Inferior parietal cortex (tissue), 1 donor: ENCODE measurements around the gene SORL1.

Experiments used
- DNase-seq: peaks from one replicate; pipeline ENCODE4 v3.0.0-alpha.2; 2016; ENCODE audit errors: extremely low spot score

The SORL1 gene

DNA sequence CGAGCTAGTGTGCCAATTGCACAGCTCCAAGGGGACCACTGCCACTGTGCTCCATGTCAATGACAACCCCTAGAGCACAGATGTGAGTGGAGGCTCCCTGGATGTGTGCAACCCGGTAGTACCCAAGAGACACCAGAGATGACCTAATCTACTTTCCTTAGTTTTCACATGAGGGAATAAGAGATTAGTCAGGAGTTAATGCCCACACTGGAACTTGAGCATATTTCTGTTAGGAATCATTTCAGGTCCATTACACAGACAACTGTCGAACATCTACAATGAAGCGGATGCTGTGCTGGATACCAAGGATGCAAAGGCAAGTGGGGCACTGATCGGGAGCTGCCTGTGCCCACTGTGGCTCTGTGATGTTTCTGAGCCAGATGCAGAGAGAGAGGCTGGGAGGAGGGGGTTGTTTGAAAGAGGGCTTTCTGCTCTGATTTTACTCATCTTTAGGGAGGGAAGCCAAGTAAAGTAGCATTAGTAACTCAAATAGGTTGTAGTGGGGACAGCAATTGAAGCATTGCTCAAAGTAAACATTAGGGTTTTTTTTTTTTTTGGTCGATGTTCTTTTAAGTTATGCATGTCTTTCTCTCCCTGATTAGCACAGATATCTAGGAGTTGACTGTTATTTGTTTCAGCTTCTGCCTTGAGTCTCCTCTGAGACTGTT, 83.1 kb downstream of the SORL1 start:
- no peak for DNase-seq

DNA sequence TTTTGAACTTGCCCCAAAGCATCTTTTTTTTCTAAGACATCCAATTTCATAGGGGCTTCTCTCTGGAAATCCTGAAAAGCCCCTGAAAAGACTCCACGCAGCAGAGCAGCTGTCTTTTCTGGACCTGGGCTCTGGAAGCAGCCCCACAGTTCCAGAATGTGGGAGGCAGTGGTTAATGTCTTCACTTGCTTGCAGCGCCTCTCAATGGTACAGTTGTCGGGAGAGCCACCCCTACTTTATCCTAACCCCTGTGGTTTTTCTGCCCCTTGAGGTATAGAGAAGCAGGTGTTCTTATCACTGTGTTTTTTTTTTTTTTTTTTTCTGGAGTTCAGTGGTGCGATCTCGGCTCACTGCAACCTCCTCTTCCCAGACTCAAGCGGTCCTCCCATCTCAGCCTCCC, 84.0 kb downstream of the SORL1 start:
- DNase-seq = no peak

DNA sequence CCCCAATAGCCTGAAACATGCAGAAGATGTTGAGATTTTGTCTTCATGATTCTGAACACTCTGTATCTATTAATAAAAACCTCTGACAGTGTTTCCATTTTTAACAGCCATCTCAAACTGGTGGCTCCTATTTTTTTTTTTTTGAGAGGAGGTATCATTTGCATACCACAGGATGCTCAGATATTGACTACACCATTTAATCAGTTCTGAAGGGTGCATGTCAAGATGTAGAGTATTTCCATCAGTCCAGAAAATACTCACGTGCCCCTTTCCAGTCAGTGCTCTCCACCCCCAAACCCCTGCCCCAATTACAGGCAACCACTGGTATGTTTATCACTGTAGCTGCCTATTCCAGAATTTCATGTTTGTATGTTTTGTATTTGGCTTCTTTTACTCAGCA, 85.9 kb downstream of the SORL1 start:
- DNase-seq = no peak

DNA sequence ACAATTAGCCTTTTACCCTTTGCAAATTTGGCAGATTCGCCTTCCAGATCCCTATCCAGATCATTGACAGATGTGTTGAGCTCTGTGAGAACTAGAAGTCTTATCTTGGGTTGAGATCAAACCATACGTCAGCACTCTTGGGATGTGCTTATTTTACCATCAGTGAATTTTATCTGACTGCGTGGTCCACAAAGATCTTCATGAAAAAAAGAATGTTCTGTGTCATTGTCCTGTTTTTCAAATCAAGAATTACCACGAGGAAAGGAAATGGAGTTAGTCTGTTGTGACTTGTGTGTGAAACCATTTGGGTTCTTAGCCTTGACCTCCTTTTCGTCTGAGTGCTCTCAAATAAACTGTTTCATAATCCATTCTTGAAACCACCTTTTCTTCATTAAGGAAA, 86.9 kb downstream of the SORL1 start:
- no peak for DNase-seq

DNA sequence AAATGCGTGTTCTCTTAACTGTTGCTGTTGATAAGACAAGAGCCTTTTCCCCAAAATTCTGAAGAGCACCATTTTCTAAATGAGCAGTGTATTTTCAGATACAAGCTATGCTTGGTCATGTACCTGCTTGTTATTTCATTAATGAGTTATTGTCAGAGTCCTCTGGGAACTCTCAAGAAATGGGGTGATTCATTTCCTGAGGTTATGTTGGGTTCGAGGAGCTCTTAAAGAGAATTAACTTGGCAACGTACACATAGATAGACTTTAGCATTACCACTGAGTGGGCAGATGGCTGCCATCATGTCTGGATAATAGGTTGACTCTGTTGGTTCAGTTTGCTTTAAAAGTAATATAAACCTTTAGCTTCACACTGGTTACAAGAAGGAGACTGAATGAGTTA, 88.5 kb downstream of the SORL1 start:
- DNase-seq = no peak

GRCh38 chr11:121543836-121544380, 91.8 kb downstream of the SORL1 start:
- DNase-seq = no peak

- DNase-seq = no peak
Observed at GRCh38 chr11:121544956-121545355, 92.8 kb downstream of the SORL1 start.

DNA sequence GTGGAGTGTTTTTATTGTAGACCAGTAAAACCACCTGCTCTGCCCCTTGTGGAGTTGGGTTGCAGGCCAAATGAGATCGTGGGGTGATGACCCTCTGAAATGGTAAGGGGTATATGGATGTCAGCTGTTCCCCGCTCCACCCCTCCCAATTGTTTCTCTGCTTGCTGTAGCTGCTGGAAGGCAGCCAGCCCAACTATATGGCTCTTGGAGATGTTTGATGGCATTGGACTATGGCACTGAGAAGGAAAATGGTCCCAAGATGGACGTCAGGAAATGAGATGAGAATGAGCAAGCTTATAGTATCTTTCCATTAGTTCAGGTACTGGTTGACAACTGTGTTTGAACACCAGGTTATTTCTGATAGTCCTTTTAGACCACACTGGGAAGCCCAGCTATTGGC, 95.5 kb downstream of the SORL1 start:
- DNase-seq = no peak

DNA sequence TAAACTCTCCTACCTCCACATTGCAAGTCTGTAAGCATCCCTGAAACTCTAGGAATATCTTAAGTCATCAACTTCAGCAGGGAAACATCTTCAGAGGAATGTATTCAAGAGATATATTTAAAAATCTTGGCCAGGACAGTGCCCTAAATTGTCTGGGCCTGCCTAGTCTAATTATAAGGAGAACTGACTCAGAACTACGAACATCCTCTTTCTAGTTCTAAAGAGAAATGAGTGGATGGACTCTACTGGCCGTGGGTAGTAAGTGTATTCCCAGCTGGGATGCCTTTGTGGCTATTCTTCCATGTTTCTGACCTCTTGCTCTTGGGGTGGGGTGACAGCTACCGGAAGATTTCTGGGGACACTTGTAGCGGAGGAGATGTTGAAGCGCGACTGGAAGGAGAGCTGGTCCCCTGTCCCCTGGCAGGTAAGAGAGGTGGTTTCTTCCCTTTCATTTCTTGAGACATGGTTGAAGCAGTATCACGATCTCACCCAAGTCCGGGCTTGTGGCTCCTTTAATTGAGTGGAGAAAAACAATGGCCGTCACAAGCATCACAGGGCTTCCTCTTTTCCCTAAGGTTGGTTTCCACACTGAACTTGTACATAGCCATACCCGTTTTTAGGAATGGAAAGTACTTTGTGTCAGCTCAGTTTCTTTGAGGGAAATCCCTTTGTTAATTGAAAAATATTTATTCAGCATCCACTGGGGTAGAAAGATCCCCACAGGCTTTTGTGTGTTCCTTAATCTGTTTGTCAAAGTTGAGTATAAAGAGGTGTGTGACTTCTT, 98.3 kb downstream of the SORL1 start:
- DNase-seq = no peak

GRCh38 chr11:121551463-121551862, 99.3 kb downstream of the SORL1 start:
- no peak for DNase-seq

DNA sequence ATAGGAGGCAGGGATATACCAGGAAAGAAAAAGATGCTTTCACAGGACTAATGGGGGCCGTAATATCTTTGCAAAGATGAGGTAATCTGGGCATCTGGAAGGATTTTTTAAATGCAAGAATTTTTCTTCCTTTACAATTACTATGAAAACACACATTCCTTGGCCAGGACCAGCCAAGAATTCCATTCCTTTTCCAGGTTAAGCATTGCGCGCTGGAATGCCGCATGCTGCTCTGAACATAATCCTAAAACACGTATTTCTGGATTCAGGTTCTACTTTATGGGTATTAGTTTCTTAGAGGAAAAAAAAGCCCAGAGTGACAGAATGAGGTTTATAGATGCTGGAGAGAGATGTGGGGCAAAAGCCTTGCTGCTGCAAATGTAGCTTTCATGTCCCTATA, 100.0 kb downstream of the SORL1 start:
- DNase-seq = no peak

- DNase-seq = no peak
Observed at GRCh38 chr11:121552644-121553043, 100.5 kb downstream of the SORL1 start.

DNA sequence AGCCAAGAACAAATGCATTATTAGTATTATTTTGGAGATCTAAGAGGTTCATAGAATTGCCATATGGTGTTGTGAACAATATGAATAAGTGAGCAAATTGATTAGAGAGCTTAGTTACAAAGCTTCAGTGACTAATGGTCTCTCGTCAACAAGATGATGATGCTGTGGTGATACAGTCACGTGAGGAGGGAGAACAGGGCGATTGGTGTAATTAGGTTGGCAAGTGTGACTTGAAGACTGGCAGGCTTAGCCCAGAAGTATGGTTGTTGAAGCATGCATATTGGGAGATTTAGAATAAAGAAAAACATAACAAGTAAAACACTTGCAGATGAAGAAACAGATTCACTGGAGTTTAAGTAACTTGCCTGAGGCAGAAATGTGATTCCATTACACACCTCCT, 101.3 kb downstream of the SORL1 start:
- DNase-seq = no peak

- DNase-seq = no peak
Observed at GRCh38 chr11:121553806-121554205, 101.7 kb downstream of the SORL1 start.

- DNase-seq = no peak
Observed at GRCh38 chr11:121554552-121554951, 102.4 kb downstream of the SORL1 start.

DNA sequence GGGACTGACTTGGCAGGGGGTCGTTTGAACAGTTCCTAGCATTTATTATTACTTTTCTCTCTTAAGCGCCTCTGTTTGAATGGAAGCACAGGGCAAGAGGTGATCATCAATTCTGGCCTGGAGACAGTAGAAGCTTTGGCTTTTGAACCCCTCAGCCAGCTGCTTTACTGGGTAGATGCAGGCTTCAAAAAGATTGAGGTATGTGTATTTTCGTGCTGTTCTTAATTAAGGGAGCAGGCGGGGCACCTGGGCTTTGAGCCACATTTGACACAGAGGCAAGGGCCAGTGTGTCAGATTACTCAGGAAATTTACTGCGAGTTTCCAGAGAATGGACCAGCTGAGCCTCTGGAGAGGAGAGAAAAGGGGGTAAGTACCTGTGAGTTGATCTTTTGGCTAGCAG, 103.0 kb downstream of the SORL1 start:
- DNase-seq = no peak

DNA sequence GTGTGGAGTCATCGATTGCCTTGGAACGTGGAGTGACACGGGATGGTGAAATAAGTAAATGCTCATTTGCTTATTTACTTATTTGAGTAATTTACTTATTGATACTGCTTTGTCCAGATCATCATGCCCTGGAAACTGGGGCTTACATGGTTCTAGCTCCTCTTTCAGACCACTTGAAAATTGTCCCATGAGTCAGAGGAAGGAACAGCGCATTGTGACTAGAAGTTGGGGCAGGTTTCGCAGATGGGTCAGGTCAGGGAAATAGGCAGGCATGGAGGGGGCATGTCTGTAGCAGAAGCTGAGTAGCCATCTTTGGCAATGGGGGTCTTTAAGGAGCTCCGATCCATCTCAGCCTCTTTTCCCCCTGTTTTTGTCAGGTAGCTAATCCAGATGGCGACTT, 104.8 kb downstream of the SORL1 start:
- DNase-seq = no peak

GRCh38 chr11:121557348-121557747, 105.2 kb downstream of the SORL1 start:
- DNase-seq = no peak

DNA sequence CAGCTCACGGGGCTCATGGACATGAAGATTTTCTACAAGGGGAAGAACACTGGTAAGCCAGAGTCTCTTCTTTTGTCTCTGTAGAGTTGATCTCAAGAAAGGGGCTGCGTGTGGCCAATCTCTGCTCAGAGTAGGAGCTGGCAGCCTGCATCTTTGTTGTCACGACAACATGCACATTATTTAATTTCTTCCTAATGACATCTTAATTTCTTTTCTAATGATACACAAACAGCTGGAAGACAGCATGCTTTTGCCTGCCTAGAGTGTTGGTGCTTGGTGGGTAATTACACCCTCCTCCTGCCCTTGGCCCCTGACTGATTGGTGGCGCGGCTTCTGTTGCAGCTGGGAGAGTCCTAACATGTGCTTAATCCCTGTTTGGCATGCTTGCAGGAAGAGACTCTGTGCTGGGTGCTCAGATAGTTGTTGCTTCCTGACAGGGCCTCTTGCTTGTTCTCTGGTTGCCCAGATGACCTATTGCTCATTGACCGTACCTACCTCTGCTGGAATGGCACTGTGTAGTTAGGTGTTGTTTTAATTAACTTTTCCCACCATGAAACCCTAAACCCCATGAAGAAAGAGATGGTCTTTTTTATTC, 107.6 kb downstream of the SORL1 start:
- DNase-seq = no peak

DNA sequence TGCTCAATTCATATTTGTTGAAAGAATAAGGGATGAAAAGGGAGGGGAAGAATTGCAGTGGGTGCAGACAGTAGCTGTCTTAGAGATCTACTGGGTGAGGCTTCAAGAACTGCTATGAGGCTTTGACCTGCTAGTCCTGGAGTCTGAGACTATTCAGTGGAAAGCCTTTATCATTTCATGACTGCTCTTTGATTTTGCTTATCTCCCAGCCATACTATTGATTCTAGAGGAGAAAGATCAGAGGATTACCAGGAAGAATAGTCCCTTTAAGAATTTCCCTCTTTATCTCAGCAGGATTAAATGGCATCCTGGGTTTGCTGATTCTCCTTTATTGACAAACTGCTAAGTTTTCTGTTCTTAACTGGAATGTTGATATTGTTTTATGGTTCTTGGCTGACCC, 108.1 kb downstream of the SORL1 start:
- DNase-seq = no peak

DNA sequence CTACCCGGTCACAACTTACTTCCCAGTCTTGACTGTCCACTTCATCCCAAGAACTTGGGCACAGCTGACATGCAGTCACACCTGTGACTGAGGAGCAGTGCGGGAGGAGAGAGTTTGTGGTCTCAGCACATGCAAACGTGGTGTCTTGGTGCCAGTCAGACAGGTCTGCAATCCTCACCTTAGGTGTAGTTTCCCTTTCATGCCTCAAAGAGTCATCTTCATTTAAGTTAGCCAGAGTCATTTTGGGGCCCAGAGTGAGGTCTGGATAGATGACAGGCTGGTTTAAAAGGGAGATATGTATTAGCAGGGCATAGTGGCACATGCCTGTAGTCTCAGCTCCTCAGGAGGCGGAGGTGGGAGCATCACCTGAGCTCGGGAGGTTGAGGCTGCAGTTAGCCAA, 109.1 kb downstream of the SORL1 start:
- DNase-seq = no peak

DNA sequence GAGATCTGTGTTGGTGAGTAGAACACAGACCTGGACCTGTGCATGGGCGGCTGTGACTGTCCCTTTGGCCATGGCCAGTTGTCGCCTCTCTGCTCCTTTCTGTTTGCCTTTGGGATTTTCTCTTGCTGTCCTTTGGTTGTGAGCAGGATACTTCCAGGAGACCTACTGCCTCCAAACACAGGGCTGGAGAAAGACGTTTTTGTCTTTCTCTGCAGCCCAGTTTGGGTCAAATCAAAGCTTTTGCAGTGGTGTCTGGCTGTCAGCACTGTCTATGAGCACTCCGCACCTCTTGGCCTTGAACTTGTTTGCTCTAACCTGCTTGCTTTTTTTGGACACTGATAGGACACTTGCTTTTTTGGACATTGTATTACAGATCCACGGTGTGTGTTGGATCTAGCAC, 109.6 kb downstream of the SORL1 start:
- no peak for DNase-seq

DNA sequence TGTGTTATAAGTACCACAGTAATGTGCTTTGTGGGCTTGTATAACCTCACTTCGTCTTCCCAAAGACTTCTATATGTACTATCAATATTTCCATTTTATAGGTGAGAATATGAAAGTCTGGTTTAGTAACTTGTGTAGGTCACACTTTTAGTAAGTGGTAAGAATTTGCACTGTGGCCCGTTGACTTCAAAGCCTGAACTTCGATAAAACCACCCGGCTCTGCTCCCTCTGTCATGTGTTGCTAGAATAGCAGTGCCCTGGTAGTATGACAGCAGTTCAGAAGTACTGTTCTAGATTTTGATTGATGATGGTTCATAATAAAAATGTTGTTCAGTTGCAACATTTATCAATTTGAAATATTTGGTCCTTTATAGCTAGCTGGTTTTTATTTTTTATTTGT, 110.9 kb downstream of the SORL1 start:
- DNase-seq = no peak
